ENCODE data around the gene SPG21. TPM values are rescaled to one million over a fixed set of nuclear protein-coding genes. Genes with fewer than 3 reads are reported as not detected.

SPG21 gene
- total and polyA plus RNA-seq, 2 donors (not counting 1 experiment from before 2014, with no cell fraction given), result 43.7 to 94.4 TPM

- Histone ChIP-seq H3K27me3 (replicated peaks in 1 of 4; ENCODE audit: control extremely low read depth in 1 of 4, control insufficient read depth in 3 of 4, insufficient read depth in 4 of 4, low read length in 3 of 4) (no peaks in the 10 kb centered on the region), H2AFZ (ENCODE audit: insufficient read depth, low read depth, low read length, poor library complexity, severe bottlenecking) (no peak overlapping the region), H3K27ac (ENCODE audit: low read length in 2 of 2) (no peak overlapping the region), H3K79me2 (ENCODE audit: control insufficient read depth, insufficient read depth, low read length) (no peaks in the 10 kb centered on the region), H3K4me3 (ENCODE audit: control extremely low read depth in 1 of 5, extremely low read depth in 1 of 5, insufficient read depth in 1 of 5, low read depth in 2 of 5, low read length in 4 of 5) (no peak overlapping the region), H3K4me1 (ENCODE audit: control insufficient read depth in 2 of 2, insufficient read depth in 2 of 2, low read length in 2 of 2) (no peaks in the 10 kb centered on the region), H3K9ac (ENCODE audit: low read length) (no peak overlapping the region), H4K20me1 (ENCODE audit: control insufficient read depth, insufficient read depth, low read length, poor library complexity, severe bottlenecking) (no peaks in the 10 kb centered on the region), H3K9me3 (ENCODE audit: control extremely low read depth in 1 of 3, control insufficient read depth in 2 of 3, insufficient read depth in 1 of 3, low read length in 2 of 3) (no peaks in the 10 kb centered on the region), H3K36me3 (replicated peaks in 1 of 2; ENCODE audit: control extremely low read depth in 1 of 2, control insufficient read depth in 1 of 2, extremely low read depth in 1 of 2, insufficient read depth in 2 of 2, low read length in 1 of 2) (peaks cover 7 to 60% of the 10 kb centered on the region in 2 experiments), H3K4me2 (replicated peaks; ENCODE audit: low read depth, low read length, poor library complexity, severe bottlenecking) (no peak overlapping the region)
- Mint-ChIP-seq H3K4me1 (no peaks in the 10 kb centered on the region), H3K4me3 (no peak overlapping the region), H3K27me3 (no peaks in the 10 kb centered on the region), H3K9me3 (ENCODE audit: insufficient read depth) (no peaks in the 10 kb centered on the region), H3K27ac (no peak overlapping the region)
- POLR2A ChIA-PET, result no interaction called here
- intact Hi-C loops (cut with micrococcal nuclease), result no loop called here
- ATAC-seq (ENCODE audit: low read depth), result no peak
- WGBS (ENCODE audit: insufficient coverage), result 100% methylated on average over 6 of the region's 7 CpGs
- DNase-seq, result no peak
- CTCF ChIA-PET, result interaction anchor here (1.5 kb wide), 1 partner anchor 14 kb away, joined by 3 read pairs; no protein-coding TSS in a partner anchor
- no peak for TF ChIP-seq EZH2 (IDR thresholded peaks at IDR 0.05; ENCODE audit: borderline replicate concordance, insufficient read depth, low read depth, low read length, poor library complexity, severe bottlenecking)
- TF ChIP-seq, protein P1, sequence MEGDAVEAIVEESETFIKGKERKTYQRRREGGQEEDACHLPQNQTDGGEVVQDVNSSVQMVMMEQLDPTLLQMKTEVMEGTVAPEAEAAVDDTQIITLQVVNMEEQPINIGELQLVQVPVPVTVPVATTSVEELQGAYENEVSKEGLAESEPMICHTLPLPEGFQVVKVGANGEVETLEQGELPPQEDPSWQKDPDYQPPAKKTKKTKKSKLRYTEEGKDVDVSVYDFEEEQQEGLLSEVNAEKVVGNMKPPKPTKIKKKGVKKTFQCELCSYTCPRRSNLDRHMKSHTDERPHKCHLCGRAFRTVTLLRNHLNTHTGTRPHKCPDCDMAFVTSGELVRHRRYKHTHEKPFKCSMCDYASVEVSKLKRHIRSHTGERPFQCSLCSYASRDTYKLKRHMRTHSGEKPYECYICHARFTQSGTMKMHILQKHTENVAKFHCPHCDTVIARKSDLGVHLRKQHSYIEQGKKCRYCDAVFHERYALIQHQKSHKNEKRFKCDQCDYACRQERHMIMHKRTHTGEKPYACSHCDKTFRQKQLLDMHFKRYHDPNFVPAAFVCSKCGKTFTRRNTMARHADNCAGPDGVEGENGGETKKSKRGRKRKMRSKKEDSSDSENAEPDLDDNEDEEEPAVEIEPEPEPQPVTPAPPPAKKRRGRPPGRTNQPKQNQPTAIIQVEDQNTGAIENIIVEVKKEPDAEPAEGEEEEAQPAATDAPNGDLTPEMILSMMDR (IDR thresholded peaks at IDR 0.05), result no peak
Observed at GRCh38 chr15:64970698-64971097, 19.0 kb downstream of the SPG21 start.

- Histone ChIP-seq H4K20me1 (ENCODE audit: control insufficient read depth, insufficient read depth, low read length, poor library complexity, severe bottlenecking) (no peaks in the 10 kb centered on the region), H3K4me2 (replicated peaks; ENCODE audit: low read depth, low read length, poor library complexity, severe bottlenecking) (no peak overlapping the region), H3K9me3 (ENCODE audit: control extremely low read depth in 1 of 3, control insufficient read depth in 2 of 3, insufficient read depth in 1 of 3, low read length in 2 of 3) (no peaks in the 10 kb centered on the region), H3K79me2 (ENCODE audit: control insufficient read depth, insufficient read depth, low read length) (no peaks in the 10 kb centered on the region), H3K27me3 (replicated peaks in 1 of 4; ENCODE audit: control extremely low read depth in 1 of 4, control insufficient read depth in 3 of 4, insufficient read depth in 4 of 4, low read length in 3 of 4) (no peaks in the 10 kb centered on the region), H3K27ac (ENCODE audit: low read length in 2 of 2) (no peak overlapping the region), H3K36me3 (replicated peaks in 1 of 2; ENCODE audit: control extremely low read depth in 1 of 2, control insufficient read depth in 1 of 2, extremely low read depth in 1 of 2, insufficient read depth in 2 of 2, low read length in 1 of 2) (peaks cover 14 to 59% of the 10 kb centered on the region in 2 experiments), H2AFZ (ENCODE audit: insufficient read depth, low read depth, low read length, poor library complexity, severe bottlenecking) (no peak overlapping the region), H3K9ac (ENCODE audit: low read length) (no peak overlapping the region), H3K4me3 (ENCODE audit: control extremely low read depth in 1 of 5, extremely low read depth in 1 of 5, insufficient read depth in 1 of 5, low read depth in 2 of 5, low read length in 4 of 5) (no peak overlapping the region), H3K4me1 (ENCODE audit: control insufficient read depth in 2 of 2, insufficient read depth in 2 of 2, low read length in 2 of 2) (no peaks in the 10 kb centered on the region)
- no CpG with 5 or more reads among the region's 1 CpG for WGBS (ENCODE audit: insufficient coverage)
- Mint-ChIP-seq H3K9me3 (ENCODE audit: insufficient read depth) (no peaks in the 10 kb centered on the region), H3K4me1 (no peaks in the 10 kb centered on the region), H3K27me3 (no peaks in the 10 kb centered on the region), H3K4me3 (no peak overlapping the region), H3K27ac (no peak overlapping the region)
- ChIA-PET CTCF (no interaction called here), POLR2A (no interaction called here)
- no peak for ATAC-seq (ENCODE audit: low read depth)
- DNase-seq, result no peak
- TF ChIP-seq EZH2 (IDR thresholded peaks at IDR 0.05; ENCODE audit: borderline replicate concordance, insufficient read depth, low read depth, low read length, poor library complexity, severe bottlenecking), result no peak
- TF ChIP-seq, protein P1 (IDR thresholded peaks at IDR 0.05), result no peak
- intact Hi-C loops (cut with micrococcal nuclease), result no loop called here
Observed at GRCh38 chr15:64969401-64969800, 20.3 kb downstream of the SPG21 start.

Measured in B cell (primary cell).